VCaP (cell line): ENCODE measurements around the gene LMBR1L.

Experiments used
- H3K27ac ChIP-seq: fragments of 450-650 bp; 2 replicates; pipeline ENCODE4 v1.5.1; 2017
- TF ChIP-seq, protein P1 (sequence below): fragments of 450-650 bp; conservative IDR thresholded peaks from 2 replicates; pipeline ENCODE4 v1.5.1; 2017; ENCODE audit warnings: mild to moderate bottlenecking, moderate library complexity

LMBR1L gene

DNA sequence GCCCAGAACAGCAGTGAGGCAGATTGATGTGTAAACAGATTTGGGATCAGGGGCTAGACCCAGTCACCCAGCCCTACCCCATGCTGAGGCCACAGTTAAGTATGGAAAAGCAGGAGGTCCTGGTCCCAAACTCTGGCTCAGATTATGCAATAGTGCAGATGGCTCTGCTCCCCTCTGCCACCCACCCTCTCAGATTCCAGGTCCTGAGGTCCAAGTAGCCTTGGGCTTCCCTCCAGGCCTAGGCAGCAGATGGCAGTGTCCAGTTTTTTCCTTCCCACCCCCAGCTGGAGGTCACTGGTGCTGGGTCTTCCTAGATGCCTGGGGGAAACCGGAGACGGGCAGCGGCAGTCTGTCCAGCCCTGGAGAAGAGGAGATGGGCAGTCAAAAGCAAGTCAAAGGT, 13.3 kb downstream of the LMBR1L start:
- TF ChIP-seq, protein P1, sequence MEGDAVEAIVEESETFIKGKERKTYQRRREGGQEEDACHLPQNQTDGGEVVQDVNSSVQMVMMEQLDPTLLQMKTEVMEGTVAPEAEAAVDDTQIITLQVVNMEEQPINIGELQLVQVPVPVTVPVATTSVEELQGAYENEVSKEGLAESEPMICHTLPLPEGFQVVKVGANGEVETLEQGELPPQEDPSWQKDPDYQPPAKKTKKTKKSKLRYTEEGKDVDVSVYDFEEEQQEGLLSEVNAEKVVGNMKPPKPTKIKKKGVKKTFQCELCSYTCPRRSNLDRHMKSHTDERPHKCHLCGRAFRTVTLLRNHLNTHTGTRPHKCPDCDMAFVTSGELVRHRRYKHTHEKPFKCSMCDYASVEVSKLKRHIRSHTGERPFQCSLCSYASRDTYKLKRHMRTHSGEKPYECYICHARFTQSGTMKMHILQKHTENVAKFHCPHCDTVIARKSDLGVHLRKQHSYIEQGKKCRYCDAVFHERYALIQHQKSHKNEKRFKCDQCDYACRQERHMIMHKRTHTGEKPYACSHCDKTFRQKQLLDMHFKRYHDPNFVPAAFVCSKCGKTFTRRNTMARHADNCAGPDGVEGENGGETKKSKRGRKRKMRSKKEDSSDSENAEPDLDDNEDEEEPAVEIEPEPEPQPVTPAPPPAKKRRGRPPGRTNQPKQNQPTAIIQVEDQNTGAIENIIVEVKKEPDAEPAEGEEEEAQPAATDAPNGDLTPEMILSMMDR, result no peak
- H3K27ac ChIP-seq, result no peak overlapping the region

DNA sequence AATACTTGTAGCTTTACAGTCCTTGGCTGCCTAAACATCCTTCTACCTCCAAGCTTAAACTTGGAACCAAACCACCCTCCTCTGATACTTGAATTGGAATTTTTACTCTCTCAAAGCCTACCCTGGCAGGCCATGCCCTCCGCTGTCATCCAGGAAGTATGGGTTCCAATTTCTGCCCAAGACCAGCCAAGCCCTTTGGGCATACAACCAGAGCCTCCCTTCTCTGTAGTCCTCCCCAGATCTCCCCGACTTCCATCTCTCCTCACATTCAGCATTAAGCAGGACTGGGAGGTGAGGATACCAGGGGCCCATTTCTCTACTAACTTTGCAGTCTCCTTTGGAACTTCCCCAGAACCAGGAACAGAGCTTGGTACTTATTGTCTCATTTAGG, 15.7 kb downstream of the LMBR1L start:
- no peak overlapping the region for H3K27ac ChIP-seq
- TF ChIP-seq, protein P1, result no peak

DNA sequence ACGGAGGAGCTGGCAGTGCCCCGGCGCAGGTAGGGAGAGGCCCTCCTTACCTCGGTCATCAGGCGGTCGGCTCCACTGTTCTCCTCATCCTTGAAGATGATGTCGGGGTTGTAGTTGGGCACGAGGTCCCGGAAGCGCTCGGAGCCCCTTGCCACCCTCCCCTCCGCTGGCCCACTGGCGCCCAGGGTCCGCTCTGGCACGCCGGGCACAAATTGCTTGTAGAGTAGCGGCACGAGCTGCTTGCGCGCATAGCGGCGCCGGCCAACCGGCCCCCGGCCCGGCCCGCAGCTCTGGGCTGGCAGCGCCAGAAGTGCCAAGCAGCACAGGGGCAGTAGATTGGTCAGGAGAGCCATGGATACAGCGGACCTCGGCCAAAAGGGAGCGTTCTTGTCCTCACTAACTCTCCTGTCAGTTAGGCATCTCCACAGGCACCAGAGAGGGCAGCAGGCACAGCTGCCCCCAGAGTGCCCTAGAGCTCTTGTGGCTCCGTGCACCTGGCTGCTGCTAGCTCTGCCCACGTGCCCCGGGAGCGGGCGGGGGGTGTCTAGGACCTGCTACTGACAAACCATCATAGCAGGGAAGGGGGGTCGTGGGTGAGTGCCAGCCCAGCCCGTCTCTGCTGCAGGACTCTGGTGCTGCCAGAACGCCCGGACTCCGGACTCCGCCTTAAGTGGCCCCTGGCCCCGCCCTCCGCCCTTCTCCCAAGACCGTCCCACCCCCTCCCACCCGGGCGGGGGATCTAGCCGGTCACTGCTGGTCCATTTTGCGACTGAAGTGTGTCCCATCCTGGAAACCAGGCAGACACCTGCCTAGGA, 16.3 kb downstream of the LMBR1L start, which contains the start of gene DHH:
Gene DHH, minus strand, starts transcription at position 642 of the 815 bp plus-strand sequence. Its CDS starts 289 bp downstream, at position 353.
- H3K27ac ChIP-seq, result no peak within 1 kb of the TSS
- TF ChIP-seq, protein P1, result no peak

DNA sequence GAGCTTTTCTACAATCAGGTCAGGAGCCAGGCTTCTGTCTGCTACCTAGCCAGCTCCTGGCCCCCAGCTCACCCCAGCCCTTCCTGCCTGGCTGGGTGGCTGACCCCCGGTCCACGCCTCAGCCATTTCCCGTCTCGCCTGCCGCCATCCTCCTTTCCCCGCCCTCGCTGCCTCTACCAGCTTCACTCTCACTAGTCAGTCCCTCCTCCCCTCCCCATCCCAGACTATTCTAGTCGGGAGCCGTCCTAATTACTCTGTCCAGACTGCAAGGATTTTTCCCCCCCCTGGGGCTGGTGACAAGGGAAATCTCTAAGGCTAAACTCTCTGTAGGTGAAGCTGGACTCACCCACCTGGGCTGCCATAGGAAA, 16.9 kb downstream of the LMBR1L start:
- TF ChIP-seq, protein P1, result no peak

DNA sequence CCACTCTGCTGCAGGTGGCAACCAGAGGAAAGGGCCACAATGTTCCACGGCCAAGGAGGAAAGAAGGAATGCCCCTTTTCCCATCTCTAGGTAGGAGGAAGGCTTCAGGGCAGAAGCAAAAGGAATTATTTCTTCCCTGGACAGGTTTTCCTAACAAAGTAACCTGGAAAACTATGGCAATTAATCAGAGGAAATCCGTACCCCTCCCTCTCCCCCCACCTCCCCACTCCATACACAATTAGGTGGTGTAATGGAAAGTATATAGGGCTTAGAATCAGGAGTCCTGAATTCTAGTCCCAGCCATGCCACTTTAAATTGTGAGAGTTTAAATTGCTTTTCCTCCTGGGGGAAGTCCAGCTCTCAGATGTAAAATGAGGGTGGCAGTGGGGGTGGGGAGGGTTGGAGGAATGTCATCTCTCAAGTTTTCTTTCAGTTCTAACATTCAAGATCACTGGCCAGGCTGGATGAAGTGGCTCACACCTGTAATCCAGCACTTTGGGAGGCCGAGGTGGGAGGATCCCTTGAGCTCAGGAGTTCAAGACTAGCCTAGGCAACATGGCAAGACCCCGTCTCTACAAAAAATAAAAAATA, 17.7 kb downstream of the LMBR1L start:
- H3K27ac ChIP-seq, result no peak overlapping the region
- TF ChIP-seq, protein P1, result no peak

More for the DNA sequence above, 16.9 kb downstream of the LMBR1L start:
- H3K27ac ChIP-seq, result no peak overlapping the region

DNA sequence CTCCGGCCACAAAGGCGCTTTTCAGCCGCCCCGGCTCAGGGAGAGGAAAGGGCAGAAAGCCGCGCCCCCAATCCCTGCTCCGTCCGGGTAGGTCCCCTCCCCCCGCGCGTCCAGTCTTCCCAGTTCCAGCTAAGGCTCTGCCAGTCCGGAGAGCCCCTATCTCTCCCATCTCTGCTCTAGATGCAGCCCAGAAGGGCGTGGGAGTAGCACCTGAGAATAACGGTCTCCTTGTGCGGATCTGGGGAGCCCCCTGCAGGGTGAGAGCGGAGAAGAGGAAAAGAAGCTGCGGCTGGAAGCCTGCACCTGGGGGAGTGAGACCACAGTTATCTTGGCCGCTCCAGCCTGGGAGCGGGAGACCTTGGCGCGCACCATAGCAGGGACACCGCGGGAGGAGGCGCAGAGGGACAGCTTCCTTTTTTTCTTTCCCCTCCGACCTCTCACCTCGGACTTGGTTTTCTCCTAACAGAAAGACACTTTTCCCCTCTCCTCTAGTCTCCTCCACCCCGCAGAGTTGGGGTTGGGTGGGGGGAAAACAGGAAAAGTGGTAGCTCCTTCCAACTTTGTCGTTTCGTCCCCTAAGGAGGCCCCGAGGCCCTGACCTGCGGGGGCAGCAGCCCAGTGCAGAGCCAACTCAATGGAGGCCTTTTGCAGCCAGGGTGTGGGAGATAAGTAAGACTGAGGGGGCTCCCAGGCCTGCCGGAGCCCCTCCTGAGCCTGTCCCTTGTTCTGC, 18.4 kb downstream of the LMBR1L start:
- TF ChIP-seq, protein P1, result peak; percentile 57
- H3K27ac ChIP-seq, result no peak overlapping the region

DNA sequence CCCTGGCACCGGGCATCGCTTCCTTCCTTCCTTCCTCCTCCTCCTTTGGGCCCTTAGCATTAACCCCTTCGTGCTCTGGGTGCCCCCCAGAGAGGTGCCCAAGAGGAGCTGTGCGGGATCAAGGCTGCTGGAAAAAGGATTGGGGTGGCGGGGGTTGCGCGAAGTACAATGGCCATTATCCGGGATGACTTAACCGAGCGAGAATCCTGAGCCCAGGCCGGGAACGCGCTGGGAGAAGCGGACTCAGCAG, 18.9 kb downstream of the LMBR1L start:
- no peak overlapping the region for H3K27ac ChIP-seq
- TF ChIP-seq, protein P1, result no peak
